OCI-LY1 (cell line): ENCODE data around the gene GPR149.

ENCODE experiments used
- EZH2 ChIP-seq: fragments of 200-600 bp; sonication (generic), shearing (Covaris generic); IDR thresholded peaks from 2 replicates; pipeline ENCODE4 v1.8.0; 2017; ENCODE audit warnings: borderline replicate concordance, mixed run types, mild to moderate bottlenecking, antibody characterized with exemption, low read length, moderate library complexity, mixed read lengths
- TF ChIP-seq, protein P1 (sequence below): fragments of 200-600 bp; sonication (generic), shearing (Covaris generic); IDR thresholded peaks from 2 replicates; pipeline ENCODE4 v1.5.1; 2017; ENCODE audit warnings: mild to moderate bottlenecking, antibody characterized with exemption, low read length, moderate library complexity, mixed read lengths

DNA sequence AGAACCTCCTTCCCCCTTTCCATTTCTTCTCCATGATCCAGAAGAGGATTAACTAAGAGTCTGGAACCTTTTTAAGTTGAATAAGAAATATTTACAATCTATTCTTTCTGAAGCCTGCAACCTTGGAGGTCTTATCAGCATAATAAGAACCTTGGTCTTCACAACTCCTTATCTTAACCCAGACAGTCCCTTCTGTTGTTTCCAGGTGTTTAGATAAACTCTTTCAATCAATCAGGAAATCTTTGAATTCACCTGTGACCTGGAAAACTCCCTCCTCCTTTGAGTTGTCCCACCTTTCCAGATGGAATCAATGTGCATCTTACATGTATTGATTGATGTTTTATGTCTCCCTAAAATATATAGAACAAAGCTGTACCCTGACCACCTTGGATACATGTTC is 102.1 kb downstream of the GPR149 start:
- TF ChIP-seq, protein P1, sequence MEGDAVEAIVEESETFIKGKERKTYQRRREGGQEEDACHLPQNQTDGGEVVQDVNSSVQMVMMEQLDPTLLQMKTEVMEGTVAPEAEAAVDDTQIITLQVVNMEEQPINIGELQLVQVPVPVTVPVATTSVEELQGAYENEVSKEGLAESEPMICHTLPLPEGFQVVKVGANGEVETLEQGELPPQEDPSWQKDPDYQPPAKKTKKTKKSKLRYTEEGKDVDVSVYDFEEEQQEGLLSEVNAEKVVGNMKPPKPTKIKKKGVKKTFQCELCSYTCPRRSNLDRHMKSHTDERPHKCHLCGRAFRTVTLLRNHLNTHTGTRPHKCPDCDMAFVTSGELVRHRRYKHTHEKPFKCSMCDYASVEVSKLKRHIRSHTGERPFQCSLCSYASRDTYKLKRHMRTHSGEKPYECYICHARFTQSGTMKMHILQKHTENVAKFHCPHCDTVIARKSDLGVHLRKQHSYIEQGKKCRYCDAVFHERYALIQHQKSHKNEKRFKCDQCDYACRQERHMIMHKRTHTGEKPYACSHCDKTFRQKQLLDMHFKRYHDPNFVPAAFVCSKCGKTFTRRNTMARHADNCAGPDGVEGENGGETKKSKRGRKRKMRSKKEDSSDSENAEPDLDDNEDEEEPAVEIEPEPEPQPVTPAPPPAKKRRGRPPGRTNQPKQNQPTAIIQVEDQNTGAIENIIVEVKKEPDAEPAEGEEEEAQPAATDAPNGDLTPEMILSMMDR, result no peak
- no peak for TF ChIP-seq EZH2
